ENCODE measurements around the gene KRTAP9-3.

- TF ChIP-seq REST (IDR thresholded peaks at IDR 0.05; ENCODE audit: insufficient read depth in 1 of 2, low read depth in 2 of 2, low read length in 2 of 2) (no peak), SIN3A (IDR thresholded peaks at IDR 0.05; ENCODE audit: borderline replicate concordance, insufficient read depth, low read length) (no peak)
These were observed 8.4 kb upstream of the KRTAP9-3 start for GRCh38 chr17:41223821-41224220.

Measured in PFSK-1 (cell line).